HG02981 (cell line): ENCODE data around the gene FGF11.
A peak's percentile ranks its signal among the peaks of the same experiment; 100 is the strongest.

ENCODE experiments used
- ATAC-seq: cut with Tn5 transposase; IDR thresholded peaks from one replicate; pipeline ENCODE4 v1.9.1; 2021; ENCODE audit warnings: mild to moderate bottlenecking, moderate library complexity; ENCODE audit not compliant: unreplicated experiment

The FGF11 gene

DNA sequence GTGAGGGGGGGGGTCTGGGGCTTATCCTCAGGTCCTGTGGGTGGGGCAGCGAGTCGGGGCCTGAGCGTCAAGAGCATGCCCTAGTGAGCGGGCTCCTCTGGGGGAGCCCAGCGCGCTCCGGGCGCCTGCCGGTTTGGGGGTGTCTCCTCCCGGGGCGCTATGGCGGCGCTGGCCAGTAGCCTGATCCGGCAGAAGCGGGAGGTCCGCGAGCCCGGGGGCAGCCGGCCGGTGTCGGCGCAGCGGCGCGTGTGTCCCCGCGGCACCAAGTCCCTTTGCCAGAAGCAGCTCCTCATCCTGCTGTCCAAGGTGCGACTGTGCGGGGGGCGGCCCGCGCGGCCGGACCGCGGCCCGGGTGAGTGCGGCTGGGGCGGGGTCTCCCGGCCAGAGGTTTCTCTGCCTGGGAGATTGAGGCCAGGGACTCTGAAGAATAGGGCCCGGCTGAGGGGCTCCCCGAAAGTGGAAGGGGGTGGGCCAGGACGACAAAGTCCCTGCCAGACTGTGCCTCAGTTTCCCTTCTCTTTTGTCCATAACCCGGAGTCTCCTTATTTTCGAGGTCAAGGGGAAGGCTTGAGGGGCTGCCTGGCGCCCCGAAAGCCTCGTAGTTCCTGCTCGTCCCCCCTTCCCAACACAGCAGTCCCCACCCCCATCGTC is at the start of gene FGF11:
Gene FGF11 (plus strand): TSS at position 51 of the 651 bp plus-strand sequence. CDS start 109 bp downstream, at position 160.
- ATAC-seq = no peak

DNA sequence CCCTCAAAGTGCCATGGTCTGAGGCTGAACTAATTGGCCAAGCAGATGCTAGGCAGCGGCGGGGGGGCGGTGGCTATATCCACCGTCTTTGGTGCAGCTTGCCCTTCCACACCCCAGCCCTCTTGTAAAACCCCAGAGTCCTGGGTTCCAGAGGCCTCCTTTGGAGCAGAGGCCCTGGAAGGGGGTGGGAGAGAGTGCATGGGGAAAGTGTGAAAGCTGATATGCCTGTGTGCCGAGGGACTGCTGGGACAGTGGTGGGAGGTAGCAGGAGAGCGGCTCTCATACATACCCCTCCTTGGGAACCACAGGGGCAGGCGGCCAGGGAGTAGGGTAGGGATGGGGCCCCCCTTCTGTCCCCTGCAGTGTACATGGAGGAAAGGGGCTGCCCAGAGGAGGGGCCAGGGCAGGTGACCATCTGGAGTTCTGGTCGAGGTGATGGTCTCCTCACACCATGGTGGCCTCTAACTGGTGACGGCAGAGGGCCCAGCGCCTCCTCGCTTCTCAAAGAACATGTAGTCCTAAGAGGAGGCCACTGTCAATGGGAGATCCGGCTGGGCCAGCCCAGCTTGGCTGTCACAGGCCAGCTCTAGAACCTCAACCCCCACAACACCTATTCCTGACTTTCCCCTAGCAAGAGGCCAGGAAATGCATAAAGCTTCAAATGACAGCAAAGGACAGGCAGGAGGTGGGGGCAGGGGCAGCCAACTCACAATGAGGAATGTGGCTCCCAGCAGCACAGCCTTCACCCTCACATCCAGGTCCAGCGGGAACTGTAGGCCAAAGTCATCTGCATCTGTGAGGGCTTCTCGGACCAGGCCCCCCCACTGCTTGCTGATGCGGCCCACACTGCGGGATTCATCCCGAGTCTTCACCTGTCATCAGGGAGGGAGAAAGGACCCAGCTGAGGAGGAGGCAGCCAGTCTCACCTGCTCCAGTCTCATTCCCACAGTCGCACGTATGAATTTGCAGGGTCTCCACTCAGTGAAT is 49.1 kb upstream of the FGF11 start:
- no peak for ATAC-seq

DNA sequence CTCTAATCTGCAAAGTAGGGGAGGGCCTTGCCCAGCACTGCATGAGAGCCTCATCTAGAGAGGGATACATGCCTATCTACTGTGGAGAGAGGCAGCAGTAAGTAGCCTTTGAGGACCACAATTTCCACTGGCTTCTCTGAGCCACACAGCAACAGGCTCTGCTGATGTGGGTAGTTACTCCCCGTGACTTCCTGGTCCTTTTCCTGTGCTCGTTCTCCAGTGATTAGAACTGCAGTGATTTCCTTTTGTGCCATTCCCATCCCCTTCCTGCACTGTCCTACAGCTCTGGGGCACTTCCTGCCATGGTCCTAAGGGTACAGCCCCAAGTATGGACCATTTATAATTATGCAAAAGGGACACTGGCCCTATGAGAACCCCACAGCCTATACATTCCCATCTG is 48.0 kb upstream of the FGF11 start:
- ATAC-seq = no peak

DNA sequence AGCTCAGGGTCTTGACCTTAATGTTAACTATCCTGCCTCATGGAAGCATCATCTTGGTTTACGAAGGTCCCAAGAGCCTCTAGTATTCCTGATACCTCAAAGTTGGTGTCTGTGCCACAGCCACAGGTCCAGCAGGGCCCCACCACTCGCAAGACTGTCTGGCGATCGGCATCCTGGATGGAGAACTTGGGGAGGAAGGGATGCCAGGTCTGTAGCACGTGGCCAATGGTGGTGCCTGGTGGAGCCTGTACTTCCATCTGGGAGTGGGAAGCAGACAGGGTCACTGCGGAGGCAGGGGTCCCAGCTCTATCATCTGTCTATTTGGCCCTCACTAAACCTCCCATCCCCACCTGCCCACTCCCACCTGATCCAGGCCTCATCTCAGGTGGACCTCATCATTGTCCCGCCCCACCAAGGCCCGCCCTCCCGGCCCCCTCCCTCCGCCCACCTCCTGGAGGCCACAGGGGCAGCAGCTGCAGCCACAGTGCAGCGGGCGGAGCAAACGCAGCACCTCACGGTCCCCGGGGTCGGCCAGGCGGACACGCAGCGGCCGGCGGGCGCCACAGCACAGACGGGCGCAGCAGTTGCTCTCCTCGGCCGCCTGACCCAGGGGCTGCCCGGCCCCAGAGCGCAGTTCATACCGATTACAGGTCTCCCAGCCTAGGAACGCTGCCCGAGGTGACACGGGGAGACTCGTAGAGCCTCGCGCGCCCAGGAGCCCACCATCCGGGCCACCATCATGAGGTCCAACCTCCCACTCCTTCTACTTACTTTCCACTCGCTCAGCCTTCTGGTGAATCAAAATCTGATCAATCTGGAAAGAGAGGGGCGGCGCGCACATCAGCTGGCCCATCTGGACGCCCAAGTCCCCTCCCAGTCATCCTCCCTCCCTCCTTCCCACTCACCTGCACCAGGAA is 46.4 kb upstream of the FGF11 start:
- no peak for ATAC-seq

DNA sequence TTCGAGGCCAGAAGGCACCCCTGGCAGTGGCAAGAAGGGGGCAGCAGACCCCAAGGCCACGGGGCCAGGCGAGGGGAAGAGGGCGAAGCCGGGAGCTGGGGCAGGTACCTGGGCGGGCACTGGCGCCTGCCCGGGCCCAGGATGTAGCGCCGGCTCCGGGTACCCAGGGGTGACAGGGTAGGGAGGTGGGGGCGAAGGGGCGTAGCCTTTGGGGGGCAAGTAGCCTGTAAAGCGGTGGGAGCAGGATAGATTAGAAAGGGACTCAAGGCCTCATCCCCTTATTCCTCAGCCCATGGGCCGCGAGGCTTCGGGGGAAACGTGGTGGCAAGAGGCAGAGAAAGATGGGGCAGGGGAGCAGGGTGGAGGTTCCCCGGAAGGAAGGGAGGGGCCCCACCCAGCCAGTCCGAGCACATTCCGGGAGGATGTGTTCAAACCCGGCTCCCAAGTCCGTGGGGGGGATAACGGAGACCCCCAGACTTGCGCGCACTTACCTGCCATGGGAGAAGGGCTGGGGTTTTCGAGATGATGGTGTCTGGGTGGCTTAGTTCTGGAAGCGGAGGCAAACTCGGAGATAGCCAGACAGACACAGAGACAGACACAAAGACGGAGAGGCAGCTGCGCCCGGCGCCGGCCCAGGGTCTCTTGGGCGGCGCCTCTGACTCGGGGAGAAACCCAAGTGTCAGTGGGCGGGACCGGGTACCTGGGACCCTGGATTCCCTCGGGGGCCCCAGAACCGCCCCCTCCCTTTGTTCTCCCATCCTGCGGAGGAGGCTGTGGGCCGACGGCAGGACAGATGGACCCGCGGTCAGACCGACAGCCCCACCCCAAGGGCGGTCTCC is 45.5 kb upstream of the FGF11 start:
- ATAC-seq = peak; percentile 26

DNA sequence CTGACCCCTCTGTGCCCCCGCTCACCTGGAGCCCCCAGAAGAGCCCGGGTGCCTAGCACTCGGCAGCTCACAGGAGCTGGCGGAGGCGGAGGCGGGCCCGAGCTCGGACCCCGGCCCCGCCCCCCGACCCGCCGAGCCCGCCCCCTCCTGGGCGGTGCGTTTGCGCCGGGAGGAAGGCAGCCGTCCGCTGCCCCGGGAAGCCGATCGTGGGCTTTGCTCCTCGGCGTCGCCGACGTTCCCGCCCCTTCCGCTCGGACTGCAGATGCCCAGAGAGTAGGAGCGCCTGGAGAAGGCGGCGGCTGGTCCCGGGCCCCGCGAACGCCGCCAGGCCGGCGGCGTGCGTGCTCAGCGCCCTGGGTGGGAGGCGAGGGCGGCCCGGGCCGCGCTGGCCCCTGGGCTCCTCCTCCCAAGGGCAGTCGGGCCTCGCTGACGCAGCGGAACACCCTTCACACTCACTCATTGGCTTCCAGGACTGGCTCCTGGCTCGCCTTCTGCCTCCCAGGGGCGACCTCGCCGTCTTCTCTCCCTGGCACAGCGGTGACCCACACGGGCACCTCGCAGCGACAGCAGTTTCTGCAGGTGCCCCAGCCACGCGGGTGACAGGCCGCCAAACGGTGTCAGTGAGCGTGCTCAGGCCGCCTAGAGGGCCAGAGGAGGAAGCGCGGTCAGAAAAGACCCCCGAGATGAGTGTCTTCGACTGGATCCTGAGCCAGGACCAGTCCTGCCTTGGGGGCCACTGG is 44.7 kb upstream of the FGF11 start, which contains the start of gene PLSCR3:
Gene PLSCR3 (minus strand): TSS at position 74 of the 740 bp plus-strand sequence. CDS start 415 bp downstream, outside the sequence.
- ATAC-seq = peak; percentile 73

DNA sequence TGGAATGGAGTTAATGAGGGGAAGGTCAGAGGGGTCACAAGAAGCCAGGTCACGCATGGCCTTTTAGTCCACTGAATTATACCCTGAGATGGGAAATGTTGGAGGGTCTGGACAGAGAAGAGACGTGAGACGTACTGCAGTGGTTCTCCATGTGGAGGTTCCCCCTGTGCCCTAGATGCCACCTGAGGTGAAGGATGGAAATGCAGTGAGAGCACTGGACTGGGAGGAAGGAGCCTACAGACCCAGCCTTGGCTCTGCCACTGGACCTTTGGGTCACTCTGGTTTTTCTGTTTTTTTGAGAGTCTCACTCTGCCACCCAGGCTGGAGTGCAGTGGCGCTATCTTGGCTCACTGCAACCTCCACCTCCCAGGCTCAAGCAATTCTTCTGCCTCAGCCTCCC is 43.2 kb upstream of the FGF11 start:
- ATAC-seq = no peak

DNA sequence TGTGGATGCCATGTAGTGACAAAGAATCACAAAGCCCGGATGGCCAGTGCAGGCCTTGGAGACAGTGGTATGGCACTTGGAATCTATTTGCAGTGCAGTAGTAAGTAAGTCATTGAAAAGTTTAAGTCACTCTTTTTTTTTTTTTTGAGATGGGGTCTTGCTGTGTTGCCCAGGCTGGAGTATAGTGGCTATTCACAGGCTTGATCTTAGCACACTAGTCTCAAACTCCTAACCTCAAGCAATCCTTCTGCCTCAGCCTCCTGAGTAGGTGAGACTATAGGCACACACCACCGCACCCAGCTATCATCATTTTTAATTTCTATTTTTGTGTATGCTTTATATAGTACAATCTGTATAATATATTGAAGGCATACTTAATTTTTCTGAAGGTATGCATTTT is 40.7 kb upstream of the FGF11 start:
- ATAC-seq = no peak

DNA sequence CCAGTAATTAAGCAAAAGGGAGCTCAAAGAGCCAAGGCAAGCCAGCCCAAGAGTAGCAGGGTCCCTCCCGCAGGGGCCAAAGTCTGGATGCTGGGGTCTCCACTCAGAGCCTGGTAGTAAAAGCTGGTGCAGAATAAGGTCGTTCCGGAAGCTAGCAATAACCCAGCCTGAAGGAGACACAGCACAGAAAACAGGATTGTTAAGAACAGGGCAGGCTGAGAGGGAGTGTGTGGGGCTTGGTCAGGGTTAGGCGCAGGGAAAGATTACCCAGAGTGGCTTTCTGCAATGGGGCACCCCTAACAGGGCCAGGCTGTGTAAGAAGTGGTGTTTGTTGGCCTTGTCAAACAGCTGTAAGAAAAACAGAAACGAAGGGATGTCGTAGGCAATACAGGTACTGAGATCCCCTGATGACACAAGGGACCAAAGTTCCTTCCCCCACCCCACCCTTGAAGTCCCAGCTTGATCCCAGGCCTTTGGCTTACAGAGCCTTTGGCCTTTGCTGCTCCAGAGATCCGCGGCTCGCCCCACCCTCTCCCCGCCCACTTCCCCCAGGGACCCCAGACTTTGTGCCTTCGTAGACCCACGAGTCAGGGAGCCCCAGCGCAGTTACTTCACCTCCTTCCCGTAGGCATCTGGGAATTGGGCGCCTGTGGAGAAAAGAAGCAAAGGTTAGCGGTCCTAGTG is 36.1 kb upstream of the FGF11 start:
- ATAC-seq = no peak

DNA sequence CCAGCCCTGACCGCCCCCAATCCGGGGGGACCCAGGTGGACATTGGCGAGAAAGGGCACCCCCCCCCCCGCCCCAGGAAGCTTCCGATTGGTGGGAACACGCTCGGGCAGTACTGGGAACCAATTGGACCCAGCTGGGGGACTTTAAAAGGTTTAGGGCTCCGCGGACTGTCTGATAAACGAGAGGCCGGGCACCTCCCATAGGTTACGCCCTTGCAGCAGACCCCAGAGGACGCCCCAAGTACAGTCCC is 35.7 kb upstream of the FGF11 start:
- ATAC-seq = no peak

DNA sequence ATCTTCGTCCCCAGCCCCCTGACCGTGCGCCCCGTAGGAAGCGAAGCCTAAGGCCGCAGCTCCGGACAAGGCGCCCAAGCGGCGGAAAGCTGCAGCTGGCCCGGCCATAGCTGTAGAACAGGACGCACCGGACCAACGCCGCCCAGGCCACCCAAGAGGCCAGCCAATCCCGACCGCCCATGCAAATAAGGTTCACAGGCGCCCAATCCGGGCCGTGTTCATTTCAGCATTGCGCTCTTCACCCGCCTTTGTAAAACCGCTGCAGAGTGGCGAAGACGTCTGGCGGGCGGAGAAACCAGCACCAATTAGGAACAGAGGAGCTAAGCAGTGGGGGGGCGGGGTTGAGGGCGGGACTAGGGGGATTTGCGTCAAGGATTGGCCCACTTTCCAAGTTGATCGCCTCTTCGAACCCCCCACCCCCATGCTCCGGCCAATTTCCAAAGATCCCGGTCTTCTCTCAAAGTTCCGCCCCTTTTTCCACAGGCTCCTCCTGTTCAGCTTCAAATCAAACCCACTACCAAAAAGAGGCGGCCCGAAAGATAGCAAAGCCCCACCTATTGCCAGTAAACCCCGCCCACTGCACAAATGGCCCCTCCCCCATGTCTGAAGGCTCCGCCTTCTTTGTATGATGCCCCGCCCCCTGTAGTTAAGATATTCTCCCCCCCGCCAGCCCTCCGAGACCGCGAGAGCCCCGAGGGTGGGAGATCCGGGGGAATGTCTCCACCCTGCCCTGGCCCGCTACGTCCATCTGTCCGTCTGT is 35.2 kb upstream of the FGF11 start, which contains the start of gene TMEM256:
Gene TMEM256 (minus strand): TSS at position 121 of the 760 bp plus-strand sequence. CDS start 13 bp downstream, at position 108.
- ATAC-seq = peak; percentile 91

DNA sequence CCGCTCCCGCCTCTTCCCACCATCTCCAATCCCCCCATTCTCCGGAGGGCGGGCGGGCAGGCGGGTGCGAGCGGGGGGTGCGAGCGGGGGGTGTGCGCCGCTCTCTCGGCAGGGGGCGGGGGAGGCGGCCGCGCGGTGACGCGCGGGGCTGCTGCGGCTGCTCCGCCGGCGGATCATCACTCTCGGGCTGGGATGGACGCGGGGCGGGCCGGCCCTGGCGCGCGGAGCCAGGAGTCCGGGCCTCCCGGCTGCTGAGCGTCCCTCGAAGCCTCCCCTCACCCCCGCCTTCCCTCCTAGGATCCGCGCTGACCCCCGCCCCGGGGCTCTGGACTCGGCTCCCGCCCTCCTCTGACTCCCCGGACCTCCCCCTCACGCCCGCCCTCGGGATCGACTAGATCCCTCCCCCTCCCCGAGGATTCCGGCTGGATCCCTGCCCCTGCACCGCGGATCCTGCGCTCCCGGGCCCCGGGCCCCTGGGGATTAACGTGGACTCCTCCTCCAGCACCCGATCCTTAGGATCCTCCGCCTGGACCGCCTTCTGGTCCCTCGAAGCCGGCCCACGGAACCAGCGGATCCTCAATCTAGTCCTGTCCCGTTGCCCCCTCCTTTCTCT is 34.5 kb upstream of the FGF11 start:
- peak; percentile 7 for ATAC-seq

DNA sequence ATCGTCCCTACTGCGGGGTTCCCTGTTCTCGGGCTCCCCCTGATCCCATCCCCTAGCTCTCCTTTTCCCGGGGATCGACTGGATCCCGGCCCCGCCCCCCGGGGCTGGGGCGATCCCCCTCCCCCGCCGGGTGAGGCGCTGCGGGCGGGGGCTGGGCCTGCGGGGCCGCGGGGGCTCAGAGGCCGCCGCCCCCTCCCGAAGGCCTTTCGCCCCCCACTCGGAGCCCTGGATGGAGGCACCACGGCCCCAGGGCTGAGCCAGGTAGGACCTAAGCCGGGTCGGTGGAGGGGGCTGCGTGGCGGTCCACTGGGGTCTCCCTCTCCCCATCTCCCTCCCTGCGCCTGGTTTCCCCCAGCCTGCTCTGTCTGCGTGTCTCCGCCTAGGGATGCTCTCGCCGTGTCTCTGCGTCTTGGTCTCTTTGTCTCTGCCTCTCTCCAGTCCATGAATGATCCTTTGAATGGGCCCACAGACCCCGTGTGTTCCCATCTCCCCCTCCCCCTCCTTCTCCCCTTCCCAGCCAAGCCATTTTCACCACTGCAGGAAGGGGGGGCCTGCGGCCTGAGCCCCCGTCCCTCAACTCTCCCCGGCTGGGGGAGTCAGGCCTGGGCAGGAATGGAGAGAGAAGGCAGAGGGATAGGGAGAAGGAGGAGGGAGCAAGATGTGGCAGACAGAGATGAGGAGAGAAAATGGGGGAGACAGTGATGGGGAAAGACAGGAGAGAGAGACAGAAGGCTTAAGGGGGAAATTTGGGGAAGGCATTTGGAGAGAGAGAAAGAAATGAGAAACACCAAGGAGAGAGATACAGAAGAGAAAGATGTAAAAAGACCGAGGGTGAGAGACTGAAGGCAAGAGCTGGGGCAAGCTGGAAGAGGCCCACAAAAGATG is 33.7 kb upstream of the FGF11 start:
- ATAC-seq = no peak

DNA sequence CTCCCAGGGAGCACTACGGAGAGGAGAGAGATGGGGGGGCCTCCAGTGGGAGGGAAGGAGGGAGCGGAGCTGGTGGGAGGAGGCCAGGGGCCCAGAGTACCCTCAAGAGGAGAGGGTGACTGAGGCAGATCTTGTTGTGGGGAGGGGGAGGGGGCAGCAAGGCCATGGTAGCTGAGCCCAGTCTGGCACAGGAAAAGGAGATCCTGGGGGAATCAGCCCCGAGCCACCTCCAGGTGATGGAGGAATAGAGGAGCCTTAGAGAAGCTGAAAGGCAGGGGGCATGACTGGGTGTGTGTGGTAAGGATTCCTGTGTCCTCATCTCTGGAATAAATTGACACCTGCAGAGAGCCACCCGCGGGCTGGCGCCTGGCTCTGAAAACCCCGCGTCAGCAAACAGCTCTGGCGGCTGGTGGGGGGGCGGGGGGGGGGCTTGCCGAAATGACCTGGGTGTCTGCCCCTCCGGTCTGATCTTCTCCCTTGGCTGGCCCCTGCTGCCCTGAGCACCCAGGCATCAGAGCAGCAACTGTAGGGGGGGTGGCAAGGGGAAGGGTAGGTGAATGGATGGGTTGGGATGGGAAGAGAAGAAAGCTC is 33.0 kb upstream of the FGF11 start:
- no peak for ATAC-seq

DNA sequence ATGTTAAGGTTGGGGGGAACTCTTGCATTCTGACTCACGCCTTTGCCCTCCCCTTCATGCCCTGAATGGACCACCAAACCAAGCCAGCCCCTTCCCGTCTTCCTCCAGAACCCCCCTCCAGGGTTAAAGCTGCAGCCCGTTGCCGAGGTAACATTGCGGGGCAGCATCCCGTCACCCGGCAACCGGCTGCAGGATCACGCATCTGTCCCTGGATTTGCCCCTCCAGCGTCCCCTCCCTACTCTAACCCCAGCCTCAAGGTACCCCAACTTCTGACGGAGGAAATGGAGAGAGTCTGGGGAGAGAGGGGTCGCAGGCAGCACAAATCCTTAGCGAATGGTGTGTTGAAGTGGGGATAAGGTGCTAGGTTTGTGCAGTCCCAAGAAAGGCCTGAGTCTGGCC is 32.2 kb upstream of the FGF11 start:
- no peak for ATAC-seq

DNA sequence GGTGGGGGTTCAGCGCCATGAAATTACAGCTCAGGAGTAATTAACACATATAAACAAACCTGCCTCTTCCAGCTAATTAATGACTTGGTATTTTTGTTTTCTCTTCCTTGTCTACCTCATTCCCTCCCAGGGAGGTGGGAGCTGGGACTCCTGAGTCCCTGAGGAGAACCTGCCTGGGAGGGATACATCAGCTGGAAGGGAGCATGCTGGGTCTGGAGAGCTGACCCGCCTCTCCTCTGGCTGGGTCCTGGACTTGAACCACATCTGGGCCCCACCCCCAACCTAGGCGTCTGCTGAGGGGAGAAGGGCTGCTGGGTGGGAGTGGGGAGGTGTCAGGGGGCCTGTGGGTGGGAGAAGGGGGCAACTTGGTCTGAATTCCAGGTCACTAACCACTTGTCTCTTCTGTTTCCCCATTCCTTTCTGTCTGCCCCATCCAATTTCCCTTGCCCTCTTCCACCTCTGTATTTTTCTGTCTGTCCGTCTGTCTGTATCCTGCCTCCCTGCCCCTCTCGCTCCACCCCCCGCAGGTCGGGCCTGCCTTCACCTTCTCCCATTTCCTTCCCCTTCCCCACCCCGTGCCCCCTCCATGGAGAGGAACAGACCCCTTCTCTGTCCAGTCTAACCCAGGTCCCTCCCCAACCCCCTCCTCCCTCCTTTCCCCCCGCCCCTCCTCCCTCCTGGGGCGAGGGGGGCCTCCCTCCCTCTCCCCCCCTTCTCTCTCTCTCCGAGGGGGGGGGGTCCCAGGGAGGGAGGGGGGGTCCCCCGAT is 31.6 kb upstream of the FGF11 start, which contains the start of gene NLGN2:
Gene NLGN2 (plus strand): TSS at position 361 of the 767 bp plus-strand sequence. CDS start 411 bp downstream, outside the sequence.
- ATAC-seq = no peak
